Gastrocnemius medialis (tissue), 4 donors: ENCODE results near the gene ARFGEF3.

Source experiments
- CTCF ChIP-seq, 5 experiments: fragments of 450-650 bp in 3 of 5; fragments of 200-600 bp in 2 of 5; sonication (generic) in 2 of 5; IDR thresholded peaks in 4 of 5; conservative IDR thresholded peaks in 1 of 5; 1 replicate in 4 of 5; 2 replicates in 1 of 5; pipeline ENCODE4 v1.5.1; 2016 to 2019; ENCODE audit warnings: antibody characterized with exemption in 5 of 5, mild to moderate bottlenecking in 3 of 5, moderate library complexity in 3 of 5
- POLR2A ChIP-seq, 2 donors: fragments of 450-650 bp; IDR thresholded peaks; one replicate each; pipeline ENCODE4 v1.6.1; 2017; ENCODE audit warnings: antibody characterized with exemption in 2 of 2, mild to moderate bottlenecking in 2 of 2, moderate library complexity in 2 of 2

- no peak for TF ChIP-seq CTCF (IDR thresholded peaks at IDR 0.05 in 4 of 5, conservative IDR thresholded peaks at IDR 0.05 in 1 of 5)
- no peak for TF ChIP-seq POLR2A (IDR thresholded peaks at IDR 0.05)
Measured at GRCh38 chr6:138255443-138255842, 93.7 kb downstream of the ARFGEF3 start.
